ENCODE measurements around the gene KCNQ1.

DNA sequence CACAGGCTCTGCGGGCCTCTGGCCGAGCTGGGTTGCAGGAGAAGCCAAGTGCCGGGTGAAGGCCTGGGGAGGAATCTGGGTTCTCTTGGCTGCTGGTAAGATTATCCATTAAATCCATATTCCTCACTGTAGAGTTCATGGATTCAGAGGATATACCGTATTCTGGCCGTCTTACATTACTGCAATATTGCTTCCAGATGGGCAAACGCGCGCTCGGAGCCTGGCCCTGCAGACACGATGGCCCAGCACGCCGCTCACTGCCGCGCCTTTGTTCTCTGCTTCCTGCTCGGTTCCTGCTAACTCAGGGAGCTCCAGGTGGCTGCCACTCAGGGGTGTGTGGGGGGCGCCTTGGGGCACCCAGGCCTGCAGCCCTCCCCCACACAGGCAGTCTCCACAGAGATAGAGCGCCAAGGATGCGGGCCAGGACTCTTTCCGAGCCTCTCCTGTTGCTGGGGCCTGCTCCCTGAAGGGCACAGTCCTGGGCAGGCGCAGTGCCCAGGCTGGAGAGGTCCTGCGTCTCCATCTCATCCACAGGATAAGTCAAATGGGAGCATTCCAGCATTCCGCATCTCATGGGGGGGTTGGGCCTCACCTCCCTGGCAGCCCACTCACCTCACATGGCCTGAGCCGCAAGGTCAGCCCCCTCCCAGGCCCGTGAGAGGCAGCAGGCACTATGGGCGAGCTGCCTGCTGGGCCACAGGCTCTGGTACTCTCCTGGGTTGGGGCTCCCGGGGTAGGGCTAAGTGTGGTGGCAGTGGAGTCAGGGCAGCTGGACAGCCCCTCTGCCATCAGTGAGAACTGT lies 269.1 kb downstream of the KCNQ1 start:
- TF ChIP-seq, protein P1, sequence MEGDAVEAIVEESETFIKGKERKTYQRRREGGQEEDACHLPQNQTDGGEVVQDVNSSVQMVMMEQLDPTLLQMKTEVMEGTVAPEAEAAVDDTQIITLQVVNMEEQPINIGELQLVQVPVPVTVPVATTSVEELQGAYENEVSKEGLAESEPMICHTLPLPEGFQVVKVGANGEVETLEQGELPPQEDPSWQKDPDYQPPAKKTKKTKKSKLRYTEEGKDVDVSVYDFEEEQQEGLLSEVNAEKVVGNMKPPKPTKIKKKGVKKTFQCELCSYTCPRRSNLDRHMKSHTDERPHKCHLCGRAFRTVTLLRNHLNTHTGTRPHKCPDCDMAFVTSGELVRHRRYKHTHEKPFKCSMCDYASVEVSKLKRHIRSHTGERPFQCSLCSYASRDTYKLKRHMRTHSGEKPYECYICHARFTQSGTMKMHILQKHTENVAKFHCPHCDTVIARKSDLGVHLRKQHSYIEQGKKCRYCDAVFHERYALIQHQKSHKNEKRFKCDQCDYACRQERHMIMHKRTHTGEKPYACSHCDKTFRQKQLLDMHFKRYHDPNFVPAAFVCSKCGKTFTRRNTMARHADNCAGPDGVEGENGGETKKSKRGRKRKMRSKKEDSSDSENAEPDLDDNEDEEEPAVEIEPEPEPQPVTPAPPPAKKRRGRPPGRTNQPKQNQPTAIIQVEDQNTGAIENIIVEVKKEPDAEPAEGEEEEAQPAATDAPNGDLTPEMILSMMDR (IDR thresholded peaks at IDR 0.05): no peak
- TF ChIP-seq POLR2A (IDR thresholded peaks at IDR 0.05): no peak
